Smooth muscle cell (in vitro differentiated cells): ENCODE measurements around the gene MVB12B. TPM values are rescaled to one million over a fixed set of nuclear protein-coding genes. Genes with fewer than 3 reads are reported as not detected.

Source experiments
- DNase-seq: peaks from one replicate; lab custom pipeline; 2025; ENCODE audit not compliant: unreplicated experiment; lab: John Stamatoyannopoulos, UW
- H2AFZ ChIP-seq: fragments of 200-600 bp; sonication (generic); 2 replicates; pipeline ENCODE4 v1.6.0; 2016; ENCODE audit warnings: antibody characterized with exemption, low read depth, mild to moderate bottlenecking
- H3F3A ChIP-seq: fragments of 200-600 bp; sonication (generic); 2 replicates; pipeline ENCODE4 v1.6.0; 2017; ENCODE audit warnings: antibody characterized with exemption, low read depth
- H3K27ac ChIP-seq: fragments of 200-600 bp; sonication (generic); 2 replicates; pipeline ENCODE4 v1.5.1; 2016; ENCODE audit warnings: low read depth, mild to moderate bottlenecking
- H3K27me3 ChIP-seq: fragments of 200-600 bp; sonication (generic); 2 replicates; pipeline ENCODE4 v1.6.1; 2016; ENCODE audit warnings: low read depth, mild to moderate bottlenecking
- H3K36me3 ChIP-seq: fragments of 200-600 bp; sonication (generic); 2 replicates; pipeline ENCODE4 v1.5.1; 2016; ENCODE audit warnings: low read depth
- H3K4me1 ChIP-seq: fragments of 200-600 bp; sonication (generic); 2 replicates; pipeline ENCODE4 v1.5.1; 2016; ENCODE audit warnings: low read depth
- H3K4me2 ChIP-seq: fragments of 200-600 bp; sonication (generic); 2 replicates; pipeline ENCODE4 v1.6.0; 2016; ENCODE audit warnings: mild to moderate bottlenecking
- H3K4me3 ChIP-seq: fragments of 200-600 bp; sonication (generic); 2 replicates; pipeline ENCODE4 v1.5.1; 2016; ENCODE audit warnings: mild to moderate bottlenecking
- H3K79me2 ChIP-seq: fragments of 200-600 bp; sonication (generic); 2 replicates; pipeline ENCODE4 v1.6.0; 2016; ENCODE audit warnings: low read depth, mild to moderate bottlenecking
- H3K9ac ChIP-seq: fragments of 200-600 bp; sonication (generic); 2 replicates; pipeline ENCODE4 v1.6.0; 2016; ENCODE audit warnings: low read depth
- H3K9me3 ChIP-seq: fragments of 200-600 bp; sonication (generic); replicated peaks from 2 replicates; pipeline ENCODE4 v1.5.1; 2016; ENCODE audit warnings: low read depth
- H4K20me1 ChIP-seq: fragments of 200-600 bp; sonication (generic); 2 replicates; pipeline ENCODE4 v1.6.0; 2016; ENCODE audit warnings: low read depth
- WGBS: methylation state at CpG from one replicate; pipeline ENCODE4 v1.1.7; 2016; ENCODE audit warnings: low lambda C conversion rate; 5-methylcytosine and 5-hydroxymethylcytosine counted together
- polyA plus RNA-seq: library from polyadenylated mRNA; unstranded; fragments of >200 nt; fragmentation: Nextera tagmentation; extraction: Ambion mirVana; gene quantifications from 2 replicates; pipeline ENCODE4 v1.2.1, GENCODE V29; 2016
- total RNA-seq: library from RNA; depleted of rRNA; stranded (reverse); fragments of >200 nt; gene quantifications from 2 replicates; pipeline ENCODE4 v1.2.3, GENCODE V29; 2014
- TF ChIP-seq, protein P1 (sequence below): fragments of 200-600 bp; sonication (generic); IDR thresholded peaks from 2 replicates; pipeline ENCODE4 v1.5.1; 2017; ENCODE audit warnings: borderline replicate concordance, mild to moderate bottlenecking, antibody characterized with exemption; ENCODE audit not compliant: insufficient read depth, poor library complexity, severe bottlenecking

Gene MVB12B
- total and polyA plus RNA-seq, 2 experiments from 2014 or later, result 4.3 to 5.4 TPM

DNA sequence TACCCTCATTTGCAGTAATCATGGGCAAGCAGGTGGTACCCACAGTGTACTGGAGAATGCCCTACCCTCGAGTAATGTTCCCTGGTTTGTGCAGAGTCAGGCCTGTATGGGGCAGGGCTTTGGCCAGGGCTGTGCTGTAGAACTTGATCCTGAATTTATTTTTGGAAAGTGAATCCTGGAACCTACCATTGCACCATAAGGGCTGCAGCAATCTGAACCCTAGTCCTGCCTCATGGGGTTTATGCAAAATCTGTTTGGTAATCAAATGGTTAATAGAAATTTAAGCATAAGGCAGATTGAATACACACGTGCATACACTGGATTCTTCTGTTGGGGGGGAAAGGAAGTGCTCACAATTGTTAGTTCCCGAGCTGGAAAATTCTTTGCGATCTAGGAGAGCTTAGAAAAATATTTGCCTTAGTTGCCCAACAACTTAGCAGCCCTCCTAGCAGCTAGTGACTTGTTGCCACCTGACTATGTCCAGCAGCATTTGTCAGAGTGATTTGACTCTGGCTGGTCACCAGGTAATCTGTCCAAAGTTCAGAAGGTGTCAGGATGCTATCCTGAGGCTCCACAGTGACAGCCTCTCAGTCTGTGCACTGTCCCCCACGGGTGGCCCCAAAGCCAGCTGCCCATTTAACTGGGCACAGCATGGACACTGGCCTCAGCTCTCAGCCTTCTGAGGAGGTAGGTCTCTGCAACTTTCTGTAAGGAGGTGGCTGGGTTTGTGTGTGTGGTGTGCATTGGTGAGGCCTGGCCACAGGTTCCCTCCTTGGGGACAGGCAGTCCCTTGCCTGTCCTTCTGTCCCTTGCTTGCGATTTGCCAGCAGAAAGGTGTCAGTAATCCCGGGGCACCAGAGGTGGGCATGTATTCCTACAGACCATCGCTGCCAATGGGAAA is 8.3 kb downstream of the MVB12B start:
- no peaks in the 10 kb centered on the region for H3K9me3 ChIP-seq
- TF ChIP-seq, protein P1, sequence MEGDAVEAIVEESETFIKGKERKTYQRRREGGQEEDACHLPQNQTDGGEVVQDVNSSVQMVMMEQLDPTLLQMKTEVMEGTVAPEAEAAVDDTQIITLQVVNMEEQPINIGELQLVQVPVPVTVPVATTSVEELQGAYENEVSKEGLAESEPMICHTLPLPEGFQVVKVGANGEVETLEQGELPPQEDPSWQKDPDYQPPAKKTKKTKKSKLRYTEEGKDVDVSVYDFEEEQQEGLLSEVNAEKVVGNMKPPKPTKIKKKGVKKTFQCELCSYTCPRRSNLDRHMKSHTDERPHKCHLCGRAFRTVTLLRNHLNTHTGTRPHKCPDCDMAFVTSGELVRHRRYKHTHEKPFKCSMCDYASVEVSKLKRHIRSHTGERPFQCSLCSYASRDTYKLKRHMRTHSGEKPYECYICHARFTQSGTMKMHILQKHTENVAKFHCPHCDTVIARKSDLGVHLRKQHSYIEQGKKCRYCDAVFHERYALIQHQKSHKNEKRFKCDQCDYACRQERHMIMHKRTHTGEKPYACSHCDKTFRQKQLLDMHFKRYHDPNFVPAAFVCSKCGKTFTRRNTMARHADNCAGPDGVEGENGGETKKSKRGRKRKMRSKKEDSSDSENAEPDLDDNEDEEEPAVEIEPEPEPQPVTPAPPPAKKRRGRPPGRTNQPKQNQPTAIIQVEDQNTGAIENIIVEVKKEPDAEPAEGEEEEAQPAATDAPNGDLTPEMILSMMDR, result no peak
- peaks cover 10% of the 10 kb centered on the region for H3K4me1 ChIP-seq
- H3K4me3 ChIP-seq, result no peak overlapping the region
- H3K4me2 ChIP-seq, result no peak overlapping the region
- WGBS, result 66% methylated on average over 8 of the region's 8 CpGs
- no peak overlapping the region for H2AFZ ChIP-seq
- DNase-seq, result no peak
- H3F3A ChIP-seq, result no peaks in the 10 kb centered on the region
- H3K27ac ChIP-seq, result no peak overlapping the region
- no peaks in the 10 kb centered on the region for H3K27me3 ChIP-seq
- peaks cover 38% of the 10 kb centered on the region for H3K79me2 ChIP-seq
- H3K9ac ChIP-seq, result no peak overlapping the region
- H4K20me1 ChIP-seq, result peaks cover 65% of the 10 kb centered on the region
- H3K36me3 ChIP-seq, result no peaks in the 10 kb centered on the region

DNA sequence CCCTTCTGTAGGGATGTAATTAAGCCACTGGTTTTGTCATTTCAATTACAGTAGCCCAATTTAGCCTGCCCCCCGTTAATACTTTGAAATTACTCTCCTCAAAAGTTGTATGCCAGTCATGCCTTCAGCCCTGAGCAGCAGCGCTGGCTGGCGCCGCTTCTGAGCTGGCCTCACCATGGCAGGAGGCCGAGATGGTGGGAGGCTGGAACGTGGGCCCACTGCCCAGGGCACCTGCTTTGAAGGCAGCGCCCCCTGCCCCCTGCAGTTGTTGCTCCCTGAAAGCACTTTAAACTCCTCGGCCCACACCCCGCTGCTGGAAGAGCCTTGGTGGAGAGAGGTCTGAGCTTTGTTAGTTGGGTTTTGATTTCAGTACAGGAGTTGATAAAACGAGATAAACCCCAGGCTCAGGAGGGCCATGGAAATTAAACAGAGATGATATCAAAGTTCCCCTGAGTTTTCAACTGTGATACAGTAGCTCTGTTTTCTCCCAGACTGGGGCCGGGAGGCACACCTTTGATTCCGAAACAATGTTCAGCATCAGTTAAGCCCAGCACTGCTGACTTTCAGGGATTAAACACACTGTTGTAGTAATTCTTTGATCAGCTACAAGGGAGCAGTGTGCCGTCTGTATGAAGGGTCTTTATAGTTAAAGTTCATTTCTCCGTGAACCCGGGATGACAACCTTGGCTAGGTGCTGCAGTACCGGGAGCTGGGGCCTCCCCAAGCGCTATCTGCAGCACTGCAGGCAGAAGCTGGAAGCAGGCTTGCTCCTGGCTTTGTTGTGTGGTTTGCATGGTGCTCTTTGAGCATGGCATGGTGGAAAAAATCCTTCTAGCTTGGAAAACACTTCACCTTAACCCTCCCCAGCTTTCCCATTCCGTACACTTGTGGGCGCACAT is 9.5 kb downstream of the MVB12B start:
- TF ChIP-seq, protein P1, result no peak
- H3K79me2 ChIP-seq, result peaks cover 32% of the 10 kb centered on the region
- H3K4me2 ChIP-seq, result no peak overlapping the region
- peaks cover 69% of the 10 kb centered on the region for H4K20me1 ChIP-seq
- H3K36me3 ChIP-seq, result no peaks in the 10 kb centered on the region
- H3K9ac ChIP-seq, result no peak overlapping the region
- DNase-seq, result no peak
- H2AFZ ChIP-seq, result no peak overlapping the region
- H3K27me3 ChIP-seq, result no peaks in the 10 kb centered on the region
- H3K9me3 ChIP-seq, result no peaks in the 10 kb centered on the region
- H3F3A ChIP-seq, result peaks cover under 1% of the 10 kb centered on the region
- H3K4me3 ChIP-seq, result no peak overlapping the region
- H3K4me1 ChIP-seq, result peaks cover 10% of the 10 kb centered on the region
- 96% methylated on average over 19 of the region's 19 CpGs for WGBS
- no peak overlapping the region for H3K27ac ChIP-seq

DNA sequence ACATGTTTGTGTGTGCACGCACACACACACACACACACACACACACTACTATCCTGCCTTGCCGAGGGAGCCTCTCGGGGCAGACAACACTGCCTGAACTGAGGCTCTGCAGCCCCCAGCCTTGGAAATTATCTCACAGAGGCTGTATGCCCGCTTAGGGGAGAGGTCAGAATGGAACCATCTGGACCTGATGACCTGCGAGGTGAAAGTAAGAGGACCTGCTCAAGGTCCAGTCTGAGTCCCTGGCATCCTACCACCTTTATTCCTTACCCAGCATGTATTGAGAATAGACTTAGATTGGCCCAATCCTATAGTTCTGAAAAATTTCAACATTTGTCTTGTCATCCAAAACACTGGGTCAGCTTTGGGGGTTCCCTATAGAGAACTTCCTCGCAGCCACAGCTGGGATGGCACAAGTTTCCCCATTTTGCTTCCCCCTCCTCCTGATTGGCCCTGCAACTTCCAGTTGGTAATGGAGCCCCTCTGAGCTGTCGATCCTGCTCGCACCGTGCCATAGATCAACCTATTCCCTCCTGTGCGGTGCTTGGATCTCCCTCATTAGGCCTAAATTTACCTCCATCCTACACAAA is 10.2 kb downstream of the MVB12B start:
- H3K27me3 ChIP-seq, result no peaks in the 10 kb centered on the region
- peaks cover 64% of the 10 kb centered on the region for H4K20me1 ChIP-seq
- H3K79me2 ChIP-seq, result peaks cover 24% of the 10 kb centered on the region
- 94% methylated on average over 10 of the region's 10 CpGs for WGBS
- H3K4me1 ChIP-seq, result peaks cover 13% of the 10 kb centered on the region
- no peaks in the 10 kb centered on the region for H3K9me3 ChIP-seq
- H3K4me3 ChIP-seq, result no peak overlapping the region
- no peak overlapping the region for H2AFZ ChIP-seq
- H3K36me3 ChIP-seq, result no peaks in the 10 kb centered on the region
- H3K4me2 ChIP-seq, result no peak overlapping the region
- H3K27ac ChIP-seq, result no peak overlapping the region
- H3F3A ChIP-seq, result peaks cover 8% of the 10 kb centered on the region
- no peak for DNase-seq
- TF ChIP-seq, protein P1, result no peak
- no peak overlapping the region for H3K9ac ChIP-seq
